Measurements from ENCODE around the gene KRT2. TPM values are rescaled to one million over a fixed set of nuclear protein-coding genes. Genes with fewer than 3 reads are reported as not detected.

KRT2 gene
- total and polyA plus RNA-seq, 2 of the 4 experiments (the other 2 are of a cell fraction), result not detected

GRCh38 chr12:52617403-52617785 lies 34.6 kb downstream of the KRT2 start:
- H3K9me1 ChIP-seq (ENCODE audit: insufficient read depth, low read length), result no peaks in the 10 kb centered on the region
- no peak overlapping the region for H4K8ac ChIP-seq (ENCODE audit: low read depth in 2 of 2, low read length in 2 of 2)
- POLR2A ChIA-PET (ENCODE audit: unreplicated experiment), result no interaction called here
- no peaks in the 10 kb centered on the region for H3K9me3 ChIP-seq (ENCODE audit: control insufficient read depth, insufficient read depth, low read length)
- no peak overlapping the region for H2BK120ac ChIP-seq (ENCODE audit: low read depth, low read length)
- H2BK20ac ChIP-seq (ENCODE audit: low read depth, low read length), result no peak overlapping the region
- H3K18ac ChIP-seq (ENCODE audit: low read depth, low read length), result no peak overlapping the region
- no peak overlapping the region for H2BK5ac ChIP-seq (ENCODE audit: low read depth, low read length, poor library complexity, severe bottlenecking)
- peak overlapping the region; percentile 49 for H2AFZ ChIP-seq (replicated peaks; ENCODE audit: low read length, poor library complexity)
- H3K4me2 ChIP-seq (ENCODE audit: low read depth, low read length), result no peak overlapping the region
- H4K91ac ChIP-seq (ENCODE audit: insufficient read depth, low read depth, low read length), result no peak overlapping the region
- CTCF ChIA-PET, result no interaction called here
- H4K5ac ChIP-seq (ENCODE audit: low read depth, low read length), result no peak overlapping the region
- H2BK15ac ChIP-seq (ENCODE audit: low read depth, low read length), result no peak overlapping the region
- H2AK5ac ChIP-seq (ENCODE audit: low read depth, low read length), result no peak overlapping the region
- H3K14ac ChIP-seq (replicated peaks; ENCODE audit: low read depth, low read length), result no peak overlapping the region
- no peaks in the 10 kb centered on the region for H3K79me1 ChIP-seq (ENCODE audit: low read depth in 1 of 2, low read length in 2 of 2)
- H4K20me1 ChIP-seq (ENCODE audit: insufficient read depth, low read length), result no peaks in the 10 kb centered on the region
- no peak overlapping the region for H3K9ac ChIP-seq (ENCODE audit: low read depth, low read length)
- DNase-seq, result no peak
- dilution Hi-C loops (cut with HindIII; ENCODE audit: low sequenced_read_pairs, unreplicated experiment) (no loop called here), intact Hi-C loops (cut with micrococcal nuclease) (no loop called here), in situ Hi-C loops (cut with MboI; ENCODE audit: low sequenced_read_pairs) (no loop called here)
- H3K27ac ChIP-seq (ENCODE audit: insufficient read depth, low read length), result no peak overlapping the region
- H2AK9ac ChIP-seq (replicated peaks; ENCODE audit: low read depth, low read length, poor library complexity), result no peak overlapping the region
- no TSS peak for BruUV-seq (replicated peaks)
- H3K36me3 ChIP-seq (ENCODE audit: control insufficient read depth, insufficient read depth, low read length), result no peaks in the 10 kb centered on the region
- H3K27me3 ChIP-seq (ENCODE audit: control insufficient read depth, insufficient read depth, low read length), result peaks cover 19% of the 10 kb centered on the region
- H3K4ac ChIP-seq (ENCODE audit: low read depth, low read length), result no peak overlapping the region
- ATAC-seq (ENCODE audit: low read depth), result no peak
- TF ChIP-seq SMC3 (IDR thresholded peaks at IDR 0.05; ENCODE audit: low read depth, low read length) (no peak), CHD1 (IDR thresholded peaks at IDR 0.05; ENCODE audit: low read depth, low read length) (no peak), BHLHE40 (IDR thresholded peaks at IDR 0.05; ENCODE audit: low read depth, low read length) (no peak), USF2 (IDR thresholded peaks at IDR 0.05; ENCODE audit: low read depth, low read length) (no peak), MXI1 (IDR thresholded peaks at IDR 0.05; ENCODE audit: borderline replicate concordance, low read depth, low read length) (no peak), ELK1 (IDR thresholded peaks at IDR 0.05; ENCODE audit: borderline replicate concordance, low read depth, low read length) (no peak), POLR2A (IDR thresholded peaks at IDR 0.05; ENCODE audit: low read depth, low read length) (no peak), FOS (IDR thresholded peaks at IDR 0.05; ENCODE audit: low read depth, low read length) (no peak), MAZ (IDR thresholded peaks at IDR 0.05; ENCODE audit: borderline replicate concordance, low read depth, low read length) (no peak), RAD21 (IDR thresholded peaks at IDR 0.05; ENCODE audit: low read length) (no peak), CEBPB (IDR thresholded peaks at IDR 0.05; ENCODE audit: low read depth, low read length) (no peak), RCOR1 (IDR thresholded peaks at IDR 0.05; ENCODE audit: insufficient replicate concordance, low read length) (no peak), MAFK (IDR thresholded peaks at IDR 0.05; ENCODE audit: low read depth, low read length) (no peak), NFE2L2 (IDR thresholded peaks at IDR 0.05; ENCODE audit: low read depth, low read length) (no peak), RFX5 (IDR thresholded peaks at IDR 0.05; ENCODE audit: low read depth, low read length) (no peak)
- TF ChIP-seq, protein P1, sequence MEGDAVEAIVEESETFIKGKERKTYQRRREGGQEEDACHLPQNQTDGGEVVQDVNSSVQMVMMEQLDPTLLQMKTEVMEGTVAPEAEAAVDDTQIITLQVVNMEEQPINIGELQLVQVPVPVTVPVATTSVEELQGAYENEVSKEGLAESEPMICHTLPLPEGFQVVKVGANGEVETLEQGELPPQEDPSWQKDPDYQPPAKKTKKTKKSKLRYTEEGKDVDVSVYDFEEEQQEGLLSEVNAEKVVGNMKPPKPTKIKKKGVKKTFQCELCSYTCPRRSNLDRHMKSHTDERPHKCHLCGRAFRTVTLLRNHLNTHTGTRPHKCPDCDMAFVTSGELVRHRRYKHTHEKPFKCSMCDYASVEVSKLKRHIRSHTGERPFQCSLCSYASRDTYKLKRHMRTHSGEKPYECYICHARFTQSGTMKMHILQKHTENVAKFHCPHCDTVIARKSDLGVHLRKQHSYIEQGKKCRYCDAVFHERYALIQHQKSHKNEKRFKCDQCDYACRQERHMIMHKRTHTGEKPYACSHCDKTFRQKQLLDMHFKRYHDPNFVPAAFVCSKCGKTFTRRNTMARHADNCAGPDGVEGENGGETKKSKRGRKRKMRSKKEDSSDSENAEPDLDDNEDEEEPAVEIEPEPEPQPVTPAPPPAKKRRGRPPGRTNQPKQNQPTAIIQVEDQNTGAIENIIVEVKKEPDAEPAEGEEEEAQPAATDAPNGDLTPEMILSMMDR (conservative IDR thresholded peaks at IDR 0.05; ENCODE audit: low read depth, low read length), result no peak
- H3K4me3 ChIP-seq (ENCODE audit: insufficient read depth, low read depth, low read length), result no peak overlapping the region
- H3K56ac ChIP-seq (ENCODE audit: extremely low read depth, insufficient read depth, low read length), result no peak overlapping the region
- no peak overlapping the region for H3K23ac ChIP-seq (ENCODE audit: low read depth, low read length)
- no peaks in the 10 kb centered on the region for H3K4me1 ChIP-seq (ENCODE audit: control insufficient read depth, insufficient read depth, low read length)
- WGBS, 2 experiments (ENCODE audit: extremely low coverage in 2 of 2, insufficient read length in 1 of 2), result 43% methylated on average over 5 of the region's 7 CpGs; no CpG with 5 or more reads in 1 of the 2 experiments

Measured in IMR-90 (cell line).